Astrocyte (in vitro differentiated cells and primary cell): ENCODE measurements around the gene PCSK4. TPM values are rescaled to one million over a fixed set of nuclear protein-coding genes. Genes with fewer than 3 reads are reported as not detected.

Experiments
- DNase-seq: peaks from one replicate; pipeline ENCODE4 v3.0.0-alpha.2; 2010; ENCODE audit warnings: low read depth
- FAIRE-seq: peaks from 2 replicates; lab custom pipeline; 2011; peaks lifted over from hg19 to GRCh38; lab: Jason Lieb, UNC
- H2AFZ ChIP-seq: 2 replicates; pipeline ENCODE4 v1.6.0; 2012; ENCODE audit warnings: low read depth, low read length, inconsistent platforms
- H3K27ac ChIP-seq: 2 replicates; pipeline ENCODE4 v1.5.1; 2011; ENCODE audit warnings: low read depth, low read length, inconsistent platforms
- H3K27me3 ChIP-seq: 2 replicates; pipeline ENCODE4 v1.6.0; 2011; ENCODE audit warnings: low read length, inconsistent platforms; ENCODE audit not compliant: insufficient read depth
- H3K36me3 ChIP-seq: 2 replicates; pipeline ENCODE4 v1.5.1; 2011; ENCODE audit warnings: low read length, inconsistent platforms; ENCODE audit not compliant: insufficient read depth
- H3K4me1 ChIP-seq: 2 replicates; pipeline ENCODE4 v1.5.1; 2011; ENCODE audit warnings: low read length, inconsistent platforms; ENCODE audit not compliant: insufficient read depth
- H3K4me2 ChIP-seq: 2 replicates; pipeline ENCODE4 v1.6.0; 2012; ENCODE audit warnings: low read length, inconsistent platforms
- H3K4me3 ChIP-seq: 2 replicates; pipeline ENCODE4 v1.5.1; 2011; ENCODE audit warnings: low read depth, mild to moderate bottlenecking, low read length, inconsistent platforms; ENCODE audit not compliant: insufficient read depth
- H3K79me2 ChIP-seq: 2 replicates; pipeline ENCODE4 v1.6.0; 2012; ENCODE audit warnings: mild to moderate bottlenecking, low read length, inconsistent platforms; ENCODE audit not compliant: insufficient read depth
- H3K9ac ChIP-seq: 2 replicates; pipeline ENCODE4 v1.6.0; 2012; ENCODE audit warnings: mild to moderate bottlenecking, low read length, inconsistent platforms
- H3K9me3 ChIP-seq: 2 replicates; pipeline ENCODE4 v1.5.1; 2012; ENCODE audit warnings: low read depth, mild to moderate bottlenecking, low read length, inconsistent platforms; ENCODE audit not compliant: insufficient read depth
- H4K20me1 ChIP-seq: 2 replicates; pipeline ENCODE4 v1.6.0; 2012; ENCODE audit warnings: low read length, inconsistent platforms; ENCODE audit not compliant: insufficient read depth
- H3K27ac Mint-ChIP-seq: one replicate; pipeline ENCODE4 v1.8.0; 2021; ENCODE audit warnings: mild to moderate bottlenecking, mixed read lengths; ENCODE audit not compliant: unreplicated experiment
- H3K27me3 Mint-ChIP-seq: one replicate; pipeline ENCODE4 v1.8.0; 2021; ENCODE audit warnings: low read depth, mixed read lengths; ENCODE audit not compliant: unreplicated experiment
- H3K36me3 Mint-ChIP-seq: one replicate; pipeline ENCODE4 v1.8.0; 2021; ENCODE audit warnings: low read depth, mixed read lengths; ENCODE audit not compliant: unreplicated experiment
- H3K4me1 Mint-ChIP-seq: one replicate; pipeline ENCODE4 v1.8.0; 2021; ENCODE audit warnings: low read depth, mixed read lengths; ENCODE audit not compliant: unreplicated experiment
- H3K4me3 Mint-ChIP-seq: one replicate; pipeline ENCODE4 v1.8.0; 2021; ENCODE audit warnings: mild to moderate bottlenecking, moderate library complexity, mixed read lengths; ENCODE audit not compliant: unreplicated experiment
- H3K9me3 Mint-ChIP-seq: one replicate; pipeline ENCODE4 v1.8.0; 2021; ENCODE audit warnings: mild to moderate bottlenecking, mixed read lengths; ENCODE audit not compliant: unreplicated experiment
- EZH2 ChIP-seq: IDR thresholded peaks from 2 replicates; pipeline ENCODE4 v1.6.1; 2012; ENCODE audit warnings: mild to moderate bottlenecking, low read length, inconsistent platforms; ENCODE audit not compliant: insufficient read depth
- total RNA-seq: library from RNA; stranded (reverse); gene quantifications from 2 replicates; pipeline ENCODE4 v1.2.1, GENCODE V29; 2021
- TF ChIP-seq, protein P1 (sequence below): IDR thresholded peaks from 2 replicates; pipeline ENCODE4 v1.5.1; 2011; ENCODE audit warnings: low read depth, mild to moderate bottlenecking, inconsistent platforms, low read length, moderate library complexity; ENCODE audit not compliant: insufficient read depth

PCSK4 gene
- total RNA-seq, 1 donor from 2014 or later: 2.7 TPM

DNA sequence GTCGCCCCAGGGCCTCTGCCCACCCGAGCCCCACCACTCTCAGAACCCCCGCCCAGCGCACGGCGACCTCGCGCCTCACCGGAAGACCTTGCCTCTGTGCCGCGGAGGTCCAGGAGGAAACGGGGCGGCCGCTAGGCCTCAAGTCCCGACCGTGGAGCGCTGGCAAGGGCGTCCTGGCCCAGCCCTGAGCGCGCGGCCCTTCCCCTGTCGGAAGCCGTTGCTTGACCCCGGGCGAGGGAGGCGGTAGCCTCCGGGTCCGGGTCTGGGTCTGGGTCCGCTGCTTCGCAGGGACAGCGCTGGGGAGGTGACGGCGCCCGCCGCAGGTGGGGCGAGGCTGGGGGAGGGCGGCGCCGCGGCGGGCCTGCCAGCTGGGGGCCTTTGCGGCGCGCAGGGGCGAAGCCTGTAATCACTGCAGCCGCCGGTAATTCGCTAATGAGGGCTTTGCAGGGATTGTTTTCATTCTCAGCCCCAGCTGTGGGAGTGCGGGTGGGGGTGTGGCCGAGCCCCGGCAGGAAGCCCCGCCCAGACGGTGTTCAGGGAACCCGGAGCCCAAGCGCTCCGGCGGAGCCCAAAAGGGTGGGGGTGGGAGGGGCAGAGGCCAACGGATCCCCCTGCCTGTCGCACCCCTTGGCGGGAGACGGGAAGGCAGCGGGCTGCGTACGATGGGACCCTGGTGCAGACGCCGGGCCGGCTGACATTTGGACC is 19.7 kb downstream of the PCSK4 start:
- Histone ChIP-seq H4K20me1 (peaks cover 52% of the 10 kb centered on the region), H2AFZ (no peak overlapping the region), H3K4me2 (peak overlapping the region; percentile 60), H3K9ac (no peak overlapping the region), H3K4me3 (no peak overlapping the region), H3K27me3 (peaks cover 5% of the 10 kb centered on the region), H3K9me3 (no peaks in the 10 kb centered on the region), H3K36me3 (no peaks in the 10 kb centered on the region), H3K79me2 (no peaks in the 10 kb centered on the region), H3K27ac (no peak overlapping the region), H3K4me1 (peaks cover 12% of the 10 kb centered on the region)
- H3K27me3 Mint-ChIP-seq: peaks cover 2% of the 10 kb centered on the region
- H3K4me1 Mint-ChIP-seq: no peaks in the 10 kb centered on the region
- H3K4me3 Mint-ChIP-seq: peak overlapping the region; percentile 67
- H3K36me3 Mint-ChIP-seq: no peaks in the 10 kb centered on the region
- DNase-seq (no peak), FAIRE-seq (no peak)
- H3K27ac Mint-ChIP-seq: peak overlapping the region; percentile 86
- peaks cover 3% of the 10 kb centered on the region for H3K9me3 Mint-ChIP-seq
- TF ChIP-seq, protein P1, sequence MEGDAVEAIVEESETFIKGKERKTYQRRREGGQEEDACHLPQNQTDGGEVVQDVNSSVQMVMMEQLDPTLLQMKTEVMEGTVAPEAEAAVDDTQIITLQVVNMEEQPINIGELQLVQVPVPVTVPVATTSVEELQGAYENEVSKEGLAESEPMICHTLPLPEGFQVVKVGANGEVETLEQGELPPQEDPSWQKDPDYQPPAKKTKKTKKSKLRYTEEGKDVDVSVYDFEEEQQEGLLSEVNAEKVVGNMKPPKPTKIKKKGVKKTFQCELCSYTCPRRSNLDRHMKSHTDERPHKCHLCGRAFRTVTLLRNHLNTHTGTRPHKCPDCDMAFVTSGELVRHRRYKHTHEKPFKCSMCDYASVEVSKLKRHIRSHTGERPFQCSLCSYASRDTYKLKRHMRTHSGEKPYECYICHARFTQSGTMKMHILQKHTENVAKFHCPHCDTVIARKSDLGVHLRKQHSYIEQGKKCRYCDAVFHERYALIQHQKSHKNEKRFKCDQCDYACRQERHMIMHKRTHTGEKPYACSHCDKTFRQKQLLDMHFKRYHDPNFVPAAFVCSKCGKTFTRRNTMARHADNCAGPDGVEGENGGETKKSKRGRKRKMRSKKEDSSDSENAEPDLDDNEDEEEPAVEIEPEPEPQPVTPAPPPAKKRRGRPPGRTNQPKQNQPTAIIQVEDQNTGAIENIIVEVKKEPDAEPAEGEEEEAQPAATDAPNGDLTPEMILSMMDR: no peak
- peak; percentile 90 for TF ChIP-seq EZH2

DNA sequence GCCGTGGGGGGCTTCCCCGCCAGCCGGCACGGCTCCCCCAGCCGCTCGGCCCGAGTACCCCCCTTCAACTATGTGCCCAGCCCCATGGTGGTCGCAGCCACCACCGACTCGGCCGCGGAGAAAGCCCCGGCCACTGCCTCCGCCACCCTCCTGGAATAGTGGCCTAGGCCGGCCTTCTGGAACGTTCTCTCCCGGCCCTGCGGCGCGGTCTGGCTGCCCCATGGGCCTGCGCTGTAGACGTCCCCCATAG is 20.2 kb downstream of the PCSK4 start:
- Mint-ChIP-seq H3K9me3 (peaks cover 3% of the 10 kb centered on the region), H3K27ac (peak overlapping the region; percentile 86), H3K4me3 (peak overlapping the region; percentile 67), H3K27me3 (peaks cover 2% of the 10 kb centered on the region), H3K36me3 (no peaks in the 10 kb centered on the region), H3K4me1 (no peaks in the 10 kb centered on the region)
- Histone ChIP-seq H3K9ac (no peak overlapping the region), H3K36me3 (no peaks in the 10 kb centered on the region), H3K4me2 (peak overlapping the region; percentile 60), H2AFZ (no peak overlapping the region), H3K27me3 (peaks cover 5% of the 10 kb centered on the region), H3K4me3 (no peak overlapping the region), H3K9me3 (no peaks in the 10 kb centered on the region), H3K27ac (no peak overlapping the region), H4K20me1 (peaks cover 47% of the 10 kb centered on the region), H3K4me1 (peaks cover 12% of the 10 kb centered on the region), H3K79me2 (no peaks in the 10 kb centered on the region)
- TF ChIP-seq, protein P1: no peak
- TF ChIP-seq EZH2: no peak
- FAIRE-seq (no peak), DNase-seq (no peak)
